Measurements from ENCODE around the gene TRIM24.

- TF ChIP-seq CTCF (conservative IDR thresholded peaks at IDR 0.05): no peak
- no peak for TF ChIP-seq ZFX (IDR thresholded peaks at IDR 0.05)
Measured at GRCh38 chr7:138584283-138584682, 124.2 kb downstream of the TRIM24 start.
